GM19455 (cell line): ENCODE data around the gene C11orf52.
"Not testable (repeated sequence)": the region's sequence is repeated elsewhere in the genome, so short reads cannot be mapped to it uniquely, and the experiment has no call there.

ENCODE experiments used
- ATAC-seq: cut with Tn5 transposase; IDR thresholded peaks from one replicate; pipeline ENCODE4 v1.9.1; 2021; ENCODE audit not compliant: unreplicated experiment

C11orf52 gene

GRCh38 chr11:111918390-111919256 is at the start of gene C11orf52:
C11orf52 (plus strand) TSS chr11:111918913; CDS start chr11:111918973, 60 bp downstream.
- ATAC-seq: no peak

- no peak for ATAC-seq
Measured at GRCh38 chr11:111870113-111870512, 48.6 kb upstream of the C11orf52 start.

GRCh38 chr11:111870522-111870885 is 48.2 kb upstream of the C11orf52 start:
- peak; percentile 13 for ATAC-seq

- ATAC-seq: peak; percentile 91
Measured at GRCh38 chr11:111870886-111871692, 47.6 kb upstream of the C11orf52 start, which contains the start of gene ALG9. ALG9 (minus strand) TSS chr11:111871581; CDS start chr11:111871482, 99 bp downstream.

GRCh38 chr11:111871693-111872161 is 47.0 kb upstream of the C11orf52 start:
- ATAC-seq: no peak

- ATAC-seq: no peak
Measured at GRCh38 chr11:111878385-111878848, 40.3 kb upstream of the C11orf52 start.

GRCh38 chr11:111878849-111879636 is 39.7 kb upstream of the C11orf52 start, which contains the start of the genes CFAP68 and FDXACB1:
CFAP68 (plus strand) TSS chr11:111879541; CDS start chr11:111879561, 20 bp downstream.
FDXACB1 (minus strand) TSS chr11:111879165; CDS start chr11:111879132, 33 bp downstream.
- peak; percentile 96 for ATAC-seq

GRCh38 chr11:111879637-111879960 is 39.1 kb upstream of the C11orf52 start:
- ATAC-seq: no peak

- no peak for ATAC-seq
Measured at GRCh38 chr11:111882202-111882601, 36.5 kb upstream of the C11orf52 start.

GRCh38 chr11:111885053-111885452 is 33.7 kb upstream of the C11orf52 start:
- not testable (repeated sequence) for ATAC-seq

GRCh38 chr11:111886032-111886431 is 32.7 kb upstream of the C11orf52 start:
- no peak for ATAC-seq

- no peak for ATAC-seq
Measured at GRCh38 chr11:111886844-111887243, 31.9 kb upstream of the C11orf52 start.

GRCh38 chr11:111905411-111905810 is 13.3 kb upstream of the C11orf52 start:
- ATAC-seq: no peak

GRCh38 chr11:111906680-111907079 is 12.0 kb upstream of the C11orf52 start:
- ATAC-seq: no peak

- no peak for ATAC-seq
Measured at GRCh38 chr11:111908639-111909305, 9.9 kb upstream of the C11orf52 start.

GRCh38 chr11:111909378-111909777 is 9.3 kb upstream of the C11orf52 start:
- no peak for ATAC-seq

GRCh38 chr11:111910676-111911562 is 7.8 kb upstream of the C11orf52 start:
- ATAC-seq: no peak

GRCh38 chr11:111911563-111912401 is 6.9 kb upstream of the C11orf52 start, which contains the start of gene CRYAB:
CRYAB (minus strand) TSS chr11:111911770; CDS start chr11:111911724, 46 bp downstream.
- ATAC-seq: no peak
